K562 (cell line): ENCODE data around the gene EHBP1L1. TPM values are rescaled to one million over a fixed set of nuclear protein-coding genes. Genes with fewer than 3 reads are reported as not detected.

Experiments used
- ARID2 ChIP-seq: fragments of 450-650 bp; IDR thresholded peaks from 2 replicates; pipeline ENCODE4 v1.6.1; 2017; ENCODE audit warnings: antibody characterized with exemption, mild to moderate bottlenecking
- BHLHE40 ChIP-seq: IDR thresholded peaks from 2 replicates; pipeline ENCODE4 v1.6.1; 2011; ENCODE audit warnings: low read length, improper control_type of control experiment
- CHD4 ChIP-seq: fragments of 200-600 bp; sonication (generic); IDR thresholded peaks from 3 replicates; pipeline ENCODE4 v1.6.1; 2012; ENCODE audit warnings: low read depth, mild to moderate bottlenecking, mixed read lengths, low read length, inconsistent platforms; ENCODE audit not compliant: insufficient read depth, insufficient replicate concordance, poor library complexity, severe bottlenecking
- KAT7 ChIP-seq: sonication (generic); formaldehyde crosslinking; IDR thresholded peaks from 2 replicates; pipeline ENCODE4 v1.8.0; 2022; ENCODE audit warnings: missing genetic modification reagents, mild to moderate bottlenecking, borderline replicate concordance
- KDM4B ChIP-seq, 2 experiments: fragments of 450-650 bp in 1 of 2; sonication (generic) in 1 of 2; IDR thresholded peaks; 2 replicates each; pipeline ENCODE4 v1.6.1; 2016 to 2017; ENCODE audit warnings: borderline replicate concordance in 2 of 2, antibody characterized with exemption in 1 of 2, low read depth in 1 of 2, mild to moderate bottlenecking in 1 of 2
- LEF1 ChIP-seq: fragments of 450-650 bp; IDR thresholded peaks from 2 replicates; pipeline ENCODE4 v1.6.1; 2016; ENCODE audit warnings: mild to moderate bottlenecking
- MYC ChIP-seq, 2 experiments: fragments of 250-450 bp in 1 of 2; sonication (Bioruptor Pico) in 1 of 2; IDR thresholded peaks; 2 replicates each; pipeline versions ENCODE4 v1.5.1 to v1.6.1; 2012 to 2021; ENCODE audit warnings: low read depth in 2 of 2, borderline replicate concordance in 1 of 2, improper control_type of control experiment in 1 of 2, low read length in 1 of 2, mild to moderate bottlenecking in 1 of 2, moderate library complexity in 1 of 2
- NCOA1 ChIP-seq: fragments of 450-650 bp; IDR thresholded peaks from 2 replicates; pipeline ENCODE4 v1.6.1; 2016; ENCODE audit warnings: low read depth
- NFRKB ChIP-seq: fragments of 450-650 bp; IDR thresholded peaks from 2 replicates; pipeline ENCODE4 v1.6.1; 2016; ENCODE audit warnings: low read depth
- RBM34 ChIP-seq: fragments of 200-400 bp; formaldehyde crosslinking; IDR thresholded peaks from 2 replicates; pipeline ENCODE4 v1.6.1; 2018; ENCODE audit warnings: low read length, borderline replicate concordance; ENCODE audit not compliant: insufficient read depth
- RBM39 ChIP-seq: fragments of 200-400 bp; formaldehyde crosslinking; optimal IDR thresholded peaks from 2 replicates; pipeline ENCODE3; 2018; ENCODE audit warnings: low read depth, low read length
- SIX5 ChIP-seq, 2 experiments: IDR thresholded peaks; 2 replicates each; pipeline ENCODE4 v1.6.1; 2011; ENCODE audit warnings: low read length in 2 of 2, borderline replicate concordance in 1 of 2, low read depth in 1 of 2, mild to moderate bottlenecking in 1 of 2, moderate library complexity in 1 of 2; ENCODE audit not compliant: insufficient read depth in 1 of 2
- SMC3 ChIP-seq: conservative IDR thresholded peaks from 2 replicates; pipeline ENCODE4 v1.6.1; 2011; ENCODE audit warnings: low read depth, low read length, improper control_type of control experiment; ENCODE audit not compliant: insufficient read depth
- TAF1 ChIP-seq: IDR thresholded peaks from 2 replicates; pipeline ENCODE4 v1.6.1; 2011; ENCODE audit warnings: mild to moderate bottlenecking, low read length, moderate library complexity; ENCODE audit not compliant: insufficient read depth, control insufficient read depth, severe bottlenecking; ENCODE audit errors: extremely low read depth
- TGIF2 ChIP-seq: sonication (generic); formaldehyde crosslinking; IDR thresholded peaks from 2 replicates; pipeline ENCODE4 v1.8.1; 2022; ENCODE audit warnings: mild to moderate bottlenecking, missing genetic modification reagents, moderate library complexity
- ZFX ChIP-seq: sonication (generic); formaldehyde crosslinking; IDR thresholded peaks from 2 replicates; pipeline ENCODE4 v1.8.0; 2022; ENCODE audit warnings: mild to moderate bottlenecking, missing genetic modification reagents, moderate library complexity
- ZNF586 ChIP-seq: fragments of 450-650 bp; formaldehyde crosslinking; conservative IDR thresholded peaks from 2 replicates; pipeline ENCODE4 v1.4.0; 2020; ENCODE audit warnings: mild to moderate bottlenecking, moderate library complexity
- ZNF696 ChIP-seq: fragments of 250-450 bp; sonication (Bioruptor Pico); conservative IDR thresholded peaks from 2 replicates; pipeline ENCODE4 v1.4.0; 2020; ENCODE audit warnings: mild to moderate bottlenecking, moderate library complexity
- polyA plus RNA-seq, 8 experiments: library from polyadenylated mRNA; depleted of rRNA in 4 of 8; stranded (reverse) in 5 of 8; unstranded in 3 of 8; fragments of >200 nt; fragmentation: Nextera tagmentation in 2 of 8; fragmentation: Illumina TruSeq in 1 of 8; extraction: Ambion mirVana in 2 of 8; extraction: Trizol in 1 of 8; gene quantifications; 2 replicates each; pipeline versions ENCODE4 v1.2.1 to v1.2.3, GENCODE V29; 2011 to 2014; ENCODE audit warnings: inconsistent platforms in 1 of 8, missing spikeins in 1 of 8
- total RNA-seq, 7 experiments: library from RNA; depleted of rRNA in 6 of 7; stranded (reverse); fragments of >200 nt in 6 of 7; fragmentation: Illumina TruSeq in 2 of 7; extraction: Trizol in 2 of 7; gene quantifications; 2 replicates each; pipeline versions ENCODE4 v1.2.1 to v1.2.3, GENCODE V29; 2011 to 2021; ENCODE audit warnings: low replicate concordance in 1 of 7
- TF ChIP-seq, protein P1 (sequence below): sonication (generic); formaldehyde crosslinking; IDR thresholded peaks from 2 replicates; pipeline ENCODE4 v1.9.0; 2022; ENCODE audit warnings: mild to moderate bottlenecking, missing genetic modification reagents
- TF ChIP-seq, protein P2 (sequence below): sonication (generic); formaldehyde crosslinking; IDR thresholded peaks from 2 replicates; pipeline ENCODE4 v1.8.1; 2022; ENCODE audit warnings: missing genetic modification reagents
- TF ChIP-seq, protein P3 (sequence below), 2 experiments: IDR thresholded peaks; 2 replicates each; pipeline ENCODE4 v1.6.1; 2011; ENCODE audit warnings: borderline replicate concordance in 1 of 2, control low read depth in 1 of 2, low read depth in 1 of 2, low read length in 1 of 2, mild to moderate bottlenecking in 1 of 2, mixed read lengths in 1 of 2, moderate library complexity in 1 of 2; ENCODE audit not compliant: insufficient read depth in 1 of 2, insufficient read length in 1 of 2, poor library complexity in 1 of 2, severe bottlenecking in 1 of 2; ENCODE audit errors: extremely low read depth in 1 of 2
- TF ChIP-seq, protein P4 (sequence below): fragments of 450-650 bp; formaldehyde crosslinking; conservative IDR thresholded peaks from 2 replicates; pipeline ENCODE4 v1.4.0; 2022; ENCODE audit warnings: mild to moderate bottlenecking, missing genetic modification characterization

EHBP1L1 gene
- total and polyA plus RNA-seq, 9 of the 15 experiments (the other 6 are each of a cell fraction or from before 2014, with no cell fraction given), result 0.03 to 87.1 (median 26.3) TPM

DNA sequence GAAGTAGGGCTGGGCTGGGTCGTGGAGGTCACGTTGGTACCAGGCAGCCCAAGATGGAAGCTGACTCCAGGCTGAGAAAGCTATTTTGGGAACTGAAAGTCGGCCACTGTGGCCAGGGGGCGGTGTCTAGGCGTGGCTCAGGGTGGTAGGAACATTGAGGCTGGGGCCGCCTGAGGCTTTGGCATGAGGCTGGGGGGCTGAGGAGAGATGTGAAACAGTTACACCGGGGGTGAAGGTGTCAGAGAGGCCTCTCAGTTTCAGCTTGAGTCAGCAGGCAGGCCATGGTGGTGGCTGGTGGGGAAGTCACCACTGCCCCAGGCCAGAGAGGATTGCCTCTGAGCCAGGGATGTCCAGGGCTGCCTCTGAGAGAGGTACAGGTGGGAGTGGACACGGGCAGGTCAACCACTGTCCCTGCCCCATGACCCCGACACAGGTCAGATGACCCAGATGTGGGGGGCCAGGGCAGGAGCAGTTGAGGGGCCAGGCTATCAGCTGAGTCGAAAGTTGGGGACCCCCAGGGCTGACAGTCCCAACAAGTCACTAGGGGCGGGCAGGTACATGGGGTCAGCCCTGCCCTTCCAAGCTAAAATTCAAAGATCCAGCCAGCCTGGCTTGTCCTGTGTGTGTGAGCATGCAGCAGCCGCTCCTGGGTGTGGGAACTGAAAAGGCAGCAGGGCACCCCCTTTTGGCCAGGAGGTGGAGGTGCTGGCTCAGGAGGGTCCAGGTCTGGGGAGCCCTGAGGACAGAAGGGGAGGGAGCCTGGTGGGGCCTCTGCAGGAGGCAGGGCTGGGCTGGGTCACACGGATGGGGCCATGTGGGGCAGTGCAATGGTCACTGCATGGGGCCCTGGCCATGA is 12.6 kb downstream of the EHBP1L1 start (continued):
- TF ChIP-seq SIX5 (IDR thresholded peaks at IDR 0.05; ENCODE audit: borderline replicate concordance in 1 of 2, insufficient read depth in 1 of 2, low read depth in 1 of 2, low read length in 2 of 2) (no peak), CHD4 (no peak), NCOA1 (no peak), RBM39 (no peak), ZNF586 (CRISPR knock-in tag) (no peak), RBM34 (no peak), LEF1 (no peak), ARID2 (no peak), TAF1 (no peak), TGIF2 (CRISPR knock-in tag) (no peak), NFRKB (no peak), ZNF696 (no peak), KAT7 (CRISPR knock-in tag) (no peak), MYC (IDR thresholded peaks at IDR 0.05; ENCODE audit: low read depth, low read length) (peak; percentile 25; the same call in 1 of the 2 replicates), MYC (CRISPR knock-in tag; IDR thresholded peaks at IDR 0.05; ENCODE audit: borderline replicate concordance, low read depth) (no peak), ZFX (CRISPR knock-in tag) (peak; percentile 5; the same call in 1 of the 2 replicates), BHLHE40 (0 out of 2 replicates have a peak, but pooled peaks have one; percentile 16), KDM4B (IDR thresholded peaks at IDR 0.05; ENCODE audit: borderline replicate concordance in 2 of 2, low read depth in 1 of 2) (no peak), SMC3 (peak; percentile 66)
- TF ChIP-seq, protein P1, sequence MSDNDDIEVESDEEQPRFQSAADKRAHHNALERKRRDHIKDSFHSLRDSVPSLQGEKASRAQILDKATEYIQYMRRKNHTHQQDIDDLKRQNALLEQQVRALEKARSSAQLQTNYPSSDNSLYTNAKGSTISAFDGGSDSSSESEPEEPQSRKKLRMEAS, result 0 out of 2 replicates have a peak, but pooled peaks have one; percentile 52
- TF ChIP-seq, protein P2, sequence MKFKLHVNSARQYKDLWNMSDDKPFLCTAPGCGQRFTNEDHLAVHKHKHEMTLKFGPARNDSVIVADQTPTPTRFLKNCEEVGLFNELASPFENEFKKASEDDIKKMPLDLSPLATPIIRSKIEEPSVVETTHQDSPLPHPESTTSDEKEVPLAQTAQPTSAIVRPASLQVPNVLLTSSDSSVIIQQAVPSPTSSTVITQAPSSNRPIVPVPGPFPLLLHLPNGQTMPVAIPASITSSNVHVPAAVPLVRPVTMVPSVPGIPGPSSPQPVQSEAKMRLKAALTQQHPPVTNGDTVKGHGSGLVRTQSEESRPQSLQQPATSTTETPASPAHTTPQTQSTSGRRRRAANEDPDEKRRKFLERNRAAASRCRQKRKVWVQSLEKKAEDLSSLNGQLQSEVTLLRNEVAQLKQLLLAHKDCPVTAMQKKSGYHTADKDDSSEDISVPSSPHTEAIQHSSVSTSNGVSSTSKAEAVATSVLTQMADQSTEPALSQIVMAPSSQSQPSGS (CRISPR knock-in tag), result no peak
- TF ChIP-seq, protein P3, sequence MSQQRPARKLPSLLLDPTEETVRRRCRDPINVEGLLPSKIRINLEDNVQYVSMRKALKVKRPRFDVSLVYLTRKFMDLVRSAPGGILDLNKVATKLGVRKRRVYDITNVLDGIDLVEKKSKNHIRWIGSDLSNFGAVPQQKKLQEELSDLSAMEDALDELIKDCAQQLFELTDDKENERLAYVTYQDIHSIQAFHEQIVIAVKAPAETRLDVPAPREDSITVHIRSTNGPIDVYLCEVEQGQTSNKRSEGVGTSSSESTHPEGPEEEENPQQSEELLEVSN (IDR thresholded peaks at IDR 0.05; ENCODE audit: borderline replicate concordance in 1 of 2, extremely low read depth in 1 of 2, insufficient read depth in 1 of 2, insufficient read length in 1 of 2, low read depth in 1 of 2, low read length in 1 of 2, poor library complexity in 1 of 2, severe bottlenecking in 1 of 2), result peak in 1 of 2 experiments; percentile 26
- TF ChIP-seq, protein P4, sequence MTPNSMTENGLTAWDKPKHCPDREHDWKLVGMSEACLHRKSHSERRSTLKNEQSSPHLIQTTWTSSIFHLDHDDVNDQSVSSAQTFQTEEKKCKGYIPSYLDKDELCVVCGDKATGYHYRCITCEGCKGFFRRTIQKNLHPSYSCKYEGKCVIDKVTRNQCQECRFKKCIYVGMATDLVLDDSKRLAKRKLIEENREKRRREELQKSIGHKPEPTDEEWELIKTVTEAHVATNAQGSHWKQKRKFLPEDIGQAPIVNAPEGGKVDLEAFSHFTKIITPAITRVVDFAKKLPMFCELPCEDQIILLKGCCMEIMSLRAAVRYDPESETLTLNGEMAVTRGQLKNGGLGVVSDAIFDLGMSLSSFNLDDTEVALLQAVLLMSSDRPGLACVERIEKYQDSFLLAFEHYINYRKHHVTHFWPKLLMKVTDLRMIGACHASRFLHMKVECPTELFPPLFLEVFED (CRISPR knock-in tag), result no peak
